ENCODE results near the gene SERGEF. TPM values are rescaled to one million over a fixed set of nuclear protein-coding genes. Genes with fewer than 3 reads are reported as not detected.

SERGEF gene
- total RNA-seq, 1 experiment from 2014 or later, result 47.0 TPM

- H3K4me2 ChIP-seq (ENCODE audit: low read depth, low read length, poor library complexity, severe bottlenecking), result no peak overlapping the region
- no peak overlapping the region for H3K27ac ChIP-seq (ENCODE audit: low read length)
- H3K9ac ChIP-seq (ENCODE audit: low read length), result no peak overlapping the region
- H3K4me1 ChIP-seq (ENCODE audit: low read length), result peaks cover 4% of the 10 kb centered on the region
- H3K36me3 ChIP-seq (ENCODE audit: insufficient read depth, low read length), result peaks cover 18% of the 10 kb centered on the region; the same call in 1 of the 2 replicates
- DNase-seq, result no peak
- no peaks in the 10 kb centered on the region for H4K20me1 ChIP-seq (ENCODE audit: insufficient read depth, low read depth, low read length)
- no peaks in the 10 kb centered on the region for H3K27me3 ChIP-seq (ENCODE audit: low read length)
- no peaks in the 10 kb centered on the region for H3K9me2 ChIP-seq (replicated peaks; ENCODE audit: insufficient read depth, low read length)
- H3K79me2 ChIP-seq (ENCODE audit: low read length), result peaks cover 34% of the 10 kb centered on the region
- peaks cover 6% of the 10 kb centered on the region; the same call in 1 of the 2 replicates for H3K9me3 ChIP-seq (ENCODE audit: low read length)
- no peak overlapping the region for H3K4me3 ChIP-seq (ENCODE audit: low read length)
- H2AFZ ChIP-seq (ENCODE audit: low read length), result no peak overlapping the region
Observed at GRCh38 chr11:17932472-17932871, 80.4 kb downstream of the SERGEF start.

GRCh38 chr11:17931595-17931994 is 81.3 kb downstream of the SERGEF start:
- Histone ChIP-seq H3K4me1 (ENCODE audit: low read length) (peaks cover 3% of the 10 kb centered on the region), H3K4me3 (ENCODE audit: low read length) (no peak overlapping the region), H3K27me3 (ENCODE audit: low read length) (no peaks in the 10 kb centered on the region), H3K36me3 (ENCODE audit: insufficient read depth, low read length) (peaks cover 17% of the 10 kb centered on the region; the same call in 1 of the 2 replicates), H2AFZ (ENCODE audit: low read length) (no peak overlapping the region), H4K20me1 (ENCODE audit: insufficient read depth, low read depth, low read length) (no peaks in the 10 kb centered on the region), H3K27ac (ENCODE audit: low read length) (no peak overlapping the region), H3K9ac (ENCODE audit: low read length) (no peak overlapping the region), H3K9me2 (replicated peaks; ENCODE audit: insufficient read depth, low read length) (no peaks in the 10 kb centered on the region), H3K79me2 (ENCODE audit: low read length) (peaks cover 34% of the 10 kb centered on the region), H3K4me2 (ENCODE audit: low read depth, low read length, poor library complexity, severe bottlenecking) (no peak overlapping the region), H3K9me3 (ENCODE audit: low read length) (peaks cover 6% of the 10 kb centered on the region; the same call in 1 of the 2 replicates)
- no peak for DNase-seq

GRCh38 chr11:17930544-17931125 is 82.2 kb downstream of the SERGEF start:
- no peaks in the 10 kb centered on the region for H4K20me1 ChIP-seq (ENCODE audit: insufficient read depth, low read depth, low read length)
- peaks cover 10% of the 10 kb centered on the region; the same call in 1 of the 2 replicates for H3K36me3 ChIP-seq (ENCODE audit: insufficient read depth, low read length)
- DNase-seq, result no peak
- peaks cover 6% of the 10 kb centered on the region; the same call in 1 of the 2 replicates for H3K9me3 ChIP-seq (ENCODE audit: low read length)
- no peak overlapping the region for H3K4me3 ChIP-seq (ENCODE audit: low read length)
- no peak overlapping the region for H3K4me2 ChIP-seq (ENCODE audit: low read depth, low read length, poor library complexity, severe bottlenecking)
- H2AFZ ChIP-seq (ENCODE audit: low read length), result no peak overlapping the region
- no peaks in the 10 kb centered on the region for H3K4me1 ChIP-seq (ENCODE audit: low read length)
- H3K79me2 ChIP-seq (ENCODE audit: low read length), result peaks cover 28% of the 10 kb centered on the region
- no peak overlapping the region for H3K9ac ChIP-seq (ENCODE audit: low read length)
- no peak overlapping the region for H3K27ac ChIP-seq (ENCODE audit: low read length)
- no peaks in the 10 kb centered on the region for H3K27me3 ChIP-seq (ENCODE audit: low read length)
- H3K9me2 ChIP-seq (replicated peaks; ENCODE audit: insufficient read depth, low read length), result no peaks in the 10 kb centered on the region

- peaks cover 10% of the 10 kb centered on the region; the same call in 1 of the 2 replicates for H3K36me3 ChIP-seq (ENCODE audit: insufficient read depth, low read length)
- H3K4me3 ChIP-seq (ENCODE audit: low read length), result no peak overlapping the region
- peaks cover 19% of the 10 kb centered on the region; the same call in 1 of the 2 replicates for H3K79me2 ChIP-seq (ENCODE audit: low read length)
- no peaks in the 10 kb centered on the region for H3K9me2 ChIP-seq (replicated peaks; ENCODE audit: insufficient read depth, low read length)
- H3K4me2 ChIP-seq (ENCODE audit: low read depth, low read length, poor library complexity, severe bottlenecking), result no peak overlapping the region
- no peak overlapping the region for H3K27ac ChIP-seq (ENCODE audit: low read length)
- no peaks in the 10 kb centered on the region for H3K4me1 ChIP-seq (ENCODE audit: low read length)
- H3K27me3 ChIP-seq (ENCODE audit: low read length), result no peaks in the 10 kb centered on the region
- H3K9me3 ChIP-seq (ENCODE audit: low read length), result peaks cover 6% of the 10 kb centered on the region; the same call in 1 of the 2 replicates
- DNase-seq, result no peak
- H4K20me1 ChIP-seq (ENCODE audit: insufficient read depth, low read depth, low read length), result no peaks in the 10 kb centered on the region
- H2AFZ ChIP-seq (ENCODE audit: low read length), result no peak overlapping the region
- H3K9ac ChIP-seq (ENCODE audit: low read length), result no peak overlapping the region
Observed at GRCh38 chr11:17929171-17929570, 83.7 kb downstream of the SERGEF start.

- no peak overlapping the region for H3K4me2 ChIP-seq (ENCODE audit: low read depth, low read length, poor library complexity, severe bottlenecking)
- H2AFZ ChIP-seq (ENCODE audit: low read length), result no peak overlapping the region
- H3K27me3 ChIP-seq (ENCODE audit: low read length), result no peaks in the 10 kb centered on the region
- peaks cover 3% of the 10 kb centered on the region; the same call in 1 of the 2 replicates for H3K9me3 ChIP-seq (ENCODE audit: low read length)
- DNase-seq, result no peak
- H3K79me2 ChIP-seq (ENCODE audit: low read length), result peaks cover 9% of the 10 kb centered on the region; the same call in 1 of the 2 replicates
- H3K9ac ChIP-seq (ENCODE audit: low read length), result no peak overlapping the region
- no peak overlapping the region for H3K27ac ChIP-seq (ENCODE audit: low read length)
- peaks cover 7% of the 10 kb centered on the region for H3K4me1 ChIP-seq (ENCODE audit: low read length)
- H3K4me3 ChIP-seq (ENCODE audit: low read length), result no peak overlapping the region
- H4K20me1 ChIP-seq (ENCODE audit: insufficient read depth, low read depth, low read length), result no peaks in the 10 kb centered on the region
- H3K36me3 ChIP-seq (ENCODE audit: insufficient read depth, low read length), result peaks cover 4% of the 10 kb centered on the region; the same call in 1 of the 2 replicates
- no peaks in the 10 kb centered on the region for H3K9me2 ChIP-seq (replicated peaks; ENCODE audit: insufficient read depth, low read length)
Observed at GRCh38 chr11:17927681-17928343, 85.0 kb downstream of the SERGEF start.

GRCh38 chr11:17927041-17927440 is 85.8 kb downstream of the SERGEF start:
- peaks cover 14% of the 10 kb centered on the region for H3K4me1 ChIP-seq (ENCODE audit: low read length)
- H2AFZ ChIP-seq (ENCODE audit: low read length), result no peak overlapping the region
- no peaks in the 10 kb centered on the region for H4K20me1 ChIP-seq (ENCODE audit: insufficient read depth, low read depth, low read length)
- H3K9me3 ChIP-seq (ENCODE audit: low read length), result no peaks in the 10 kb centered on the region
- H3K79me2 ChIP-seq (ENCODE audit: low read length), result peaks cover 5% of the 10 kb centered on the region; the same call in 1 of the 2 replicates
- H3K27me3 ChIP-seq (ENCODE audit: low read length), result no peaks in the 10 kb centered on the region
- no peak overlapping the region for H3K27ac ChIP-seq (ENCODE audit: low read length)
- H3K9me2 ChIP-seq (replicated peaks; ENCODE audit: insufficient read depth, low read length), result no peaks in the 10 kb centered on the region
- H3K9ac ChIP-seq (ENCODE audit: low read length), result no peak overlapping the region
- DNase-seq, result no peak
- H3K4me2 ChIP-seq (ENCODE audit: low read depth, low read length, poor library complexity, severe bottlenecking), result no peak overlapping the region
- no peak overlapping the region for H3K4me3 ChIP-seq (ENCODE audit: low read length)
- no peaks in the 10 kb centered on the region for H3K36me3 ChIP-seq (ENCODE audit: insufficient read depth, low read length)

- Histone ChIP-seq H3K27ac (ENCODE audit: low read length) (no peak overlapping the region), H2AFZ (ENCODE audit: low read length) (no peak overlapping the region), H3K4me3 (ENCODE audit: low read length) (no peak overlapping the region)
Observed at GRCh38 chr11:17924713-17925112, 88.1 kb downstream of the SERGEF start.

GRCh38 chr11:17923217-17923616 is 89.6 kb downstream of the SERGEF start:
- H3K36me3 ChIP-seq (ENCODE audit: insufficient read depth, low read length), result no peaks in the 10 kb centered on the region
- H3K9me3 ChIP-seq (ENCODE audit: low read length), result no peaks in the 10 kb centered on the region
- DNase-seq, result no peak
- H3K27ac ChIP-seq (ENCODE audit: low read length), result no peak overlapping the region
- no peak overlapping the region for H3K4me3 ChIP-seq (ENCODE audit: low read length)
- peaks cover 4% of the 10 kb centered on the region; the same call in 1 of the 2 replicates for H3K79me2 ChIP-seq (ENCODE audit: low read length)
- no peak overlapping the region for H3K9ac ChIP-seq (ENCODE audit: low read length)
- no peaks in the 10 kb centered on the region for H4K20me1 ChIP-seq (ENCODE audit: insufficient read depth, low read depth, low read length)
- H3K4me1 ChIP-seq (ENCODE audit: low read length), result peaks cover 23% of the 10 kb centered on the region
- H2AFZ ChIP-seq (ENCODE audit: low read length), result no peak overlapping the region
- H3K27me3 ChIP-seq (ENCODE audit: low read length), result no peaks in the 10 kb centered on the region
- no peaks in the 10 kb centered on the region for H3K9me2 ChIP-seq (replicated peaks; ENCODE audit: insufficient read depth, low read length)
- H3K4me2 ChIP-seq (ENCODE audit: low read depth, low read length, poor library complexity, severe bottlenecking), result no peak overlapping the region

More at GRCh38 chr11:17924713-17925112, 88.1 kb downstream of the SERGEF start:
- Histone ChIP-seq H3K4me2 (ENCODE audit: low read depth, low read length, poor library complexity, severe bottlenecking) (no peak overlapping the region), H3K27me3 (ENCODE audit: low read length) (no peaks in the 10 kb centered on the region), H3K9me2 (replicated peaks; ENCODE audit: insufficient read depth, low read length) (no peaks in the 10 kb centered on the region), H4K20me1 (ENCODE audit: insufficient read depth, low read depth, low read length) (no peaks in the 10 kb centered on the region), H3K9ac (ENCODE audit: low read length) (no peak overlapping the region), H3K9me3 (ENCODE audit: low read length) (no peaks in the 10 kb centered on the region), H3K79me2 (ENCODE audit: low read length) (peaks cover 5% of the 10 kb centered on the region; the same call in 1 of the 2 replicates), H3K36me3 (ENCODE audit: insufficient read depth, low read length) (no peaks in the 10 kb centered on the region), H3K4me1 (ENCODE audit: low read length) (peaks cover 22% of the 10 kb centered on the region)
- DNase-seq, result no peak

Measured in Karpas-422 (cell line).